HG03354 (cell line): Measurements from ENCODE around the gene CD247.
A peak's percentile ranks its signal among the peaks of the same experiment; 100 is the strongest.

Experiments used
- ATAC-seq: cut with Tn5 transposase; IDR thresholded peaks from one replicate; pipeline ENCODE4 v1.9.1; 2021; ENCODE audit warnings: mild to moderate bottlenecking; ENCODE audit not compliant: unreplicated experiment, poor library complexity, severe bottlenecking

The CD247 gene

DNA sequence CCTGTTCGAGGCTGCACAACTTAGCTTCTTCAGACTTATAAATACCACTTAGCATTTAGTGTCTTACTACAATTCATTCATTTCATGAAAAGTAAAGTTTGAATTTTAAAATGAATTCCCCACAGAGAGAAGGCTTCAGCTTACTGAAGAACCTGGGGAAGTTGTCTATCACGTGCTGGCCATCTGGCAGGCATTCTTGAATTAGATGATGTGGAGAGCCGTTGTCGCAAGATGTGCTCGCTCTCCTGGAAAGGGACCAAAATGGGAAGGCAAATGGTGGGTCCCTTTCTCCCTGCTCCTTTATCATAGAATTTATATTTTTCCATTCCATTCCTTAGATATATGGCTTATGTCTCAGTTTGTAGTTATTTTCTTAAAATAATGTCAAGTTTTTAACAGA is 90.5 kb downstream of the CD247 start:
- ATAC-seq = no peak

DNA sequence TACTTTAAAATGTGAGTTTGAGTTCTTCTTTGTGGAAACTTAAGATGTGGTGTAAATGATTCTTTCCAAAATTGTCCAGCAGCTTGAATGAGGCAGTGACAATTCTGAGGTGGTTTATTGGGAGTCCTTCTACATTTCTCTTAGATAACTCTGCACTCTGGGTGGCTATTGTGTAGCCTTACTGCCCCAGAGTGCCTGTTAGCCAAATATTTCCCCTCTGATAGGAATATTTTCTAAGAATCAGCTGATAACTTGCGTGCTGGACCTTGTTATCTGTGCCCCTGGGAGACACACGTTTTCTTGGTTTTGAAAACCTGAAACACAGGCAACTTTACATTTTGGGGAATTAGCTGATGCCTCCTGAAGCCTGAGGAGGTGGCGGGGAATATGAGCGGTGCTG is 91.6 kb downstream of the CD247 start:
- ATAC-seq = no peak

DNA sequence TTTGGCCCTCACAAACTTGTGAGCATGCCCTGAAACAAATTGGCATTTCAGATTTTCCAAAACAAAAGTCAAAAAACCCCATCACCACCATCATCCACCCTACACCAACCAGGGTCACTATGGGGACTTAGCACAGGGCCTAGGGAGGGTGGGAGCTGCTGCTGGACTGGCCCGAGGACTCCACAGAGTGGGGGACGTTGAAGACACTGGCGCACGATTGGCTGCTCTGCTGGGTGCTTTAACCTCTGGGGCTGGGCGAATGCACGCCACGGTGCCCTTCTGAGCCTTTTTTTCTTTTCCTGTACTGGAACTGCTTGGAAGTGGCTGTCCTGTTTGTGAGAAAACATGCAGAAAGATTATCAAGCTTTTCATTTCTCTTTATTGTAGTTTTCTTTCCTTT is 92.8 kb downstream of the CD247 start:
- no peak for ATAC-seq

DNA sequence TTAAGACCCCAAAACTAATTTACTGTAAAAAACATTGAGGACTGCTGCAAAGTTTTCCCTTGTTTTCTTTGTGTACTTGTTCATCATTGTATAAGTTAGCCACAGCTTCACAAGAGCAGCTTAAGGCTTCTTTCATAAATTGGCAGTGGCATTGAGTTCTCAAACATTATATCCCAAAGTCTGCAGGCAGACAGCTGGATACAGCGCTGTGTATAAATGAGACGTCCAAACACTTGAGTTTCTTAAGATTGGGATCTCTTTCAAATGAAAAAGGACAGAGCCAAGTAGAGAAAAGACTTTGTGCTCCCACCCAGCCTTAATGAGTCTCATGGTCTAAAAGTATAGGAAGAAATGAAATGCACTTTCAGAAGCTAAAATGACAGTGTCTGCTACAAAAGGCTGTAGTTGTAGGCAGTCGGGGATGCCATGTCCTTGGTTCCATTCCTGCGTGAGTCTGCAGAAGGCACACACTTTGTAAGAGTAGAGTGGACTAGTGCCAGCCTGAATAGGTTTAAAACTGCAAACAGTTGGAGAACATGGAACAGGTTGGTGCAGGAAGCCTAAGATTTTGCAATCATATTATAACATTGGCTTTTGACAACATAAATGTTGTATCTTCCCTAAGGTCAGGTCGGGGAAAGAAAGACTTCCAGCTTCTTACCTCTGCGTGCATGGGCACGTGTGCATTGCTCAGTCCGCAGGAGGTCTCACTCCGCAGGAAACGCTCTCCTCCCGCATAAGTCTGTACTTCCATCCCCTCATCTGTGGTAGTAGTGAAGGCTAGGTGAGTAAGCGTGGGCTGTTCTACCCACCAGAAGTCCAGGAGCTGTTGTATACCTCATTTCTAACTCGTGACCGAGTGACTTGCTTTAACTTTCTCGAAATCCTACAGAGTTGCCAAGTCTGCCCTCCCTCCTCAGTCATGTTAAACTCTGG is 94.4 kb downstream of the CD247 start:
- ATAC-seq = no peak

DNA sequence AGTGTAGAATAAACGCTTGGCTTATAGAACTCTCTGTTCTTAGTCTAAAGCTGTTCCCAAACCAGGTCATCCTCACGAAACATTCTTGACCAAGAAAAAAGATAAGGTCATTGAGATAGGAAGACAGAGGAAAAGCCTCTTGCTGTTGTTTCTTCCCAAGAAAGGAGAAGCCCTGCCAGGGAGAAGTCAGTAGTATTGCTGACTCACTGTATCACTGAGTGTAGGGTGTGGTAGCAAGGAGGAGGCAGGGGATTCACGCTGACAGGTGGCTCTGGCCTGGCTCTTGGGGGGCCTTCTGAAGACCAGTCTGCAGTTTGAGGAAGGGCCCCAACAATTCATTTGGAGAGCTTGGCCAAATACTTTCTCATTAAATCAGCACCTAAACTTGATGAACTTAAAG is 97.8 kb downstream of the CD247 start:
- ATAC-seq = no peak

DNA sequence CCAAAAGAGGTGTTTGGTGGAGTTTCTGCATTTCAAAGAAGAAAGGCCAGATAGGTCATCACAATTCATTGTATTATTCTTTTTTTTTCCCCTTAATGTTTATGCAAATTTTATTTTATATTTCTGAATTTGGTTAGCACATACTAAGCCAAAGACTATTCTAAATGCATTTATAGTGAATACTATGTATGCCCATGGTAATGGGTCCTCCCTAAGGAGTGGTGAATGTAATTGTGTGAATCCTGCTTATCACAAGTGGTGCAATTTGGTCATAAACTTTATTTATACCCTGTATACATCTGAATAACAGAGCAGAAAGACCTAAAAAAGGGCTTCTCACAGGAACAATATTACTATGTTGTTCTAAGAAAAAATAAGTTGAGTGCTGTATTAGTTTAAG is 99.1 kb downstream of the CD247 start:
- no peak for ATAC-seq

DNA sequence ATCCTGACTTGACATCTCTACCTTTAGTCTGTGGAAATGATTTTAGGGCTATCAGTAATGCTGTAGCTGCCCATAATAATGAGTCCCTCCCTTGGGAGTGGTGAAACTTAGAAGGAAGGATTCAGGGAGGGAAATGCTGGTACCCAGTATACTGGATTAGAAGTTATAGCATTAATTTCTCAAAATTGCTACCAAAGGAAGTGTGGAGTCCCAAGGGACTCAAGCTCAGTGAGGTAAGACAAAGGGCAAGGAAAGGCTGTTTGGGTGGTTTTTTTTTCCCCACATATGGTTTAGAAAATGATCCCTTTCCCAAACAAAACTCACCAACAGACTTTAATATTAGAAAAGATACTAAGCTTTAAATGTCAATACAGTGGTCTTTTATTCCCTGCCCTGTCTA is 99.9 kb downstream of the CD247 start:
- ATAC-seq = no peak

DNA sequence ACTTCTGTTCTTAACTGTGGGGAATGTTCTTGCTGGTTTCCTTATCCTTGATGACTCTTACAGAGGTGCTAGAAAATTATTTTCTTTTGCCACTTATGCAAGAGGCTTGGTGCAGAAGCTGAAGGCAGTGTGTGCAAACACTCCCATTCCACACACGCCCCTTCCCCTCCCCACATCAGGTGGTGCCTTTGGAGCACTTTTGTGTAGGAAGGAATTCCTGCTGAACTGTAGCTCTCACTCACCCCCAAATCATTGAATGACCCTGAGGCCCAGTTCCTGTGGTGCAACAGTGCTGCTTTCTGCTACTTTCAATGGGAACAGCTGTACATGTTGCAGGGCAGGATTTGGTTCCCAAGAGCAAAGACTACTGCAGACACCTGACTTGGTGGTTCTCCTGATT is 101.8 kb downstream of the CD247 start:
- ATAC-seq = no peak

DNA sequence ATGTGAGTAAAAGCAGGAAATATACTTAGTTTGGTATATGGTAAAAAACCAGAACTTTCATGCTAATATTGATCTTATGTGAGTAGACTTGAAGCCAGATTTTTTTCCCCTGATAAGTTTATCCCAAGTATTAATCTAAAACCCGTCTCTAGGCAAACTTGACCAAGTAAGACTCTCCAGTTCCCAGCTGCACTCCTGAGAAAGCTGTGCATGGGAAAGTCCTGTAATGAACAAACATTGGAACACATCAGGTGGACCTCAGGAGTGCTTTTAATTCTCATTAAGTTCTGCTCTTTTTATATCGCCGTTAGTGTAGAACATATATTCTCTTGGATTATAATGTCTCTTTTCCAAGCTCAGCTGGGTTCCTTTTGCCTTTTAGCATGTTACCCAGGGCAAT is 105.0 kb downstream of the CD247 start:
- ATAC-seq = no peak

DNA sequence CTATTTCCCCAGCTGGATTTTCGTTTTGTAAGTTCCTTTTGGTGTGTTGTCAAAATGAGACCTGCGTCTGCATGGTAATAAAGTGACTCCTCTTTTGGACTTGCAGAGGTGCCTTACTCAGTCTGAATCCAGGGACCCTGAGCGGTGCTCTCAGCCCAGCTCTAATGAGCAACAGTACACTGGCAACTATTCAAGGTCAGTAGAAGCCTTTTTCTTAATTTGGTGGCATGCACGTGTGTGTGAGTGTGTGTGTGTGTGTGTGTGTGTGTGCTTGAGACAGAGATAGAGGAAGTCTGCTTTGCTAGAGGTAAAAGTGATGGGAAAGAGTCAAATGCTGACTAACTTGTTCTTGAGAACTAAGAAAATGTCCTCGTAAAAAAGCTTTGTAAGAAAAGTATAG is 105.4 kb downstream of the CD247 start:
- no peak for ATAC-seq

DNA sequence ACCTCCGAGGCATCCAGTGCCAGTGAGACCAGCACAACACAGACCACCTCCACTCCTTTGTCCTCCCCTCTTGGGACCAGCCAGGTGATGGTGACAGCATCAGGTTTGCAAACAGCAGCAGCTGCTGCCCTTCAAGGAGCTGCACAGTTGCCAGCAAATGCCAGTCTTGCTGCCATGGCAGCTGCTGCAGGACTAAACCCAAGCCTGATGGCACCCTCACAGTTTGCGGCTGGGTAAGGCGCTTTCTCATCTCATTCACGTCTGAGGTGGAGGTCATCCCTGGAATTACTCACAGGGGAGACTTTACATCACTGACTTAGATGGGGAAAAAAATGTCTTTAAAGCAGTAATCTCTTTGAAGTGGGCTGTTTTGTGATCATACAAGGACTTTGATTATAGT is 106.3 kb downstream of the CD247 start:
- no peak for ATAC-seq

DNA sequence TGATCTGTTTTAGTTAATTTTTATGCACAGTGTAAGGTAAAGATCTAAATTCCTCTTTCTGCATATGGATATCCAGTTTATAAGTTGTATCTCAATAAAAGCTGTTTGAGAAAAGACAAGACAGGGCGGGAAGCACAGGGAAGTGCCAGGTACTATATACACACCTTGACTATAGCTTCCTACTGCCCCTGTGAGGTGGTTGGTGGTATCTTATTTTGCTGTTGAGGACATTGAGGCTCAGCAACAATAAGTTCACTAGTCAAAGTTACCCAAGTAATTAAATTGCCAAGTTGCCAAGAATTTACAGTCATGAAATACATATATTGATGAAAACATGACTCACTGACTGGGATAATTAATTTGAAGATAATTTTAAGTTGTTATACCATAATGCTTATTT is 109.1 kb downstream of the CD247 start:
- no peak for ATAC-seq

DNA sequence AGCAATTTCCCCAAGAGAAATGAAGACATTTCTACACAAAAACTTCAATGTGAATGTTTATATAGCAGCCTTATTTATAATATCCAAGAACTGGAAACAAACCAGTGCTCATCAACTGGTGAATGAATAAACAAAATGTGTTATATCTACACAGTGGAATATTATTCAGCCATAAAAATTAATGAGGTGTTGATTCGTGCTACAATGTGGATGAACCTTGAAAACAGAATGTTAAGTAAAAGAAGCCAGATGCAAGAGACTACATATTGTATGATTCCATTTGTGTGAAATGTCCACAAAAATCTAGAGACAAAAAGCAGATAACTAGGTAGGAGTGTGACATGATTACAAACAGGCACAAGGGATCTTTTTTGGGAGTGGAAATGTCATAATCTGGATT is 110.0 kb downstream of the CD247 start:
- no peak for ATAC-seq

DNA sequence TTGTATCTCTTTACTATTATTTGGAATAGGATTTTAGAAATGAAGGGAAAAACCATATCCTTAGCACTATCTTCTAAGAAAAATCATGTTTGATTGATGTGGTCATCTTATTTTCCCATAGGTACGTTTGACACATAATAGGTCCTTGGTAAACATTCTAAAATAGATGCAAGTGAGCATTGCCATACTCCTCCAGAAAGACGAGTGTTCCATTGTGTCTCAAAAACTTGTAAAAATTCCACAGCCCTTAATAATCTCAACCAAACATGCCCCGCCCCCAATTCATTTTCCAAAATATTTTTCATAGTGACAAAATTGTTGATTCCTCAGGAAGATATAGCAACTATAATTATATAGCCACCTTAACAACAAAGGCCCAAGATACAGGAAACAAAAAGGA is 113.4 kb downstream of the CD247 start:
- no peak for ATAC-seq

DNA sequence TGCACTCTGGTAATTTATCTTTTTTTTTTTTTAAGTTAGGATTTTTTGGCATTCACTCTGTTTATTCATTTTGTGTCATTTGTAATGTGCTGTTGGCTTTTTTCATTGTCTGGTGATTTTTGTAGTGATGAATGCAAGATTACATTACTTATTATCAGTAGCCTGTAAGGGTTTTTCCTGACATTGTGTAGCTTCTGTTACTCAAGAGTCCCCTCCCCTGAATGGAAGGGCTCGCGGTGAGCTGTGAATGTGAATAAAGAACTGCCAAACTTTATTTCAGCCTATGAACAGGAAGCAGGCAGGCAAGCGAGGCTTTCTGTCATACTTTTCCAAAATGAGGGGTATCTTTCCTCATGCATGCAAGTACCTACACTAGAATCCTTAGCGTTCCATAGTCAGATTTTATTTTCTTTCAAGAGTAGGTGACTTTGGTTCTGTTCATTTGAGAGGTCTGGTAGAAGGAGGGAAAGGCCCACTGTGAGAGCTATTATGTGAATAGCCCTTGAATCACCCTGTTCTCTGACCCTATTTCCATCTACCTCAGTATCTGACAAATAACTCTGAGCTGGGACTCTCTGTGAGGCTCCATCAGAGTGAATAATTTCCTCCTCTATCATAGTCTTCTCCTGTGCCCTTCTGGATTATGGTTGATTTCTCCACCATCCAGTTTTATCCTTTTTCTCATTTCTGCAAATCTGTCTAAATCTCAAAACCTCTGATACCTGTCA is 114.0 kb downstream of the CD247 start:
- no peak for ATAC-seq

DNA sequence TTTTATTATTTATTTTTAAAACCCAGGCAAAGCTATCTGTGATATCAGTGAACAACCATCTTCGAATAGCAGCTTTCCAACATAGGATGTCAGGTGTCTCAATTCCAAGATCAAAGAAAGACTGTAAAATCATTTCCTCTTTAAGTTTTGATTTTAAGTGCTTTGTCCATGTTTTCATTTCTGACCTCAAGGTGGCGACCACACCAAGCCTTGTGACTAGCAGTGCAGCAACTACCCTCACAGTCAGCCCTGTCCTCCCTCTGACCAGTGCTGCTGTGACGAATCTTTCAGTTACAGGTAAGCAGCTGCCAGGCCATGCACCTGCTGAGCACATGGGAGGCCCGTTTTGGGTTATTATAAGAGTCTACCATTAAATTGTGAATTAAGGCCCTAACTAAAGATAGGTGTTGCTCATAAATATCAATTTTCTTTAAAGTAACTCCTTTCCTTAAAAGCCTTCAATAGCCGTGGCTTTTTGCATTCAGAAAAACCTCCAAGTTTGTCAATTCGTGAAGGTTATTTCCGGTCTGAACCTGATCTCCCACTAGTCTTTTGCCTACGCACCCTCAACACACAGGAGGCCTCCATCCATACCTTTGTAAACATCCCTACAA is 117.0 kb downstream of the CD247 start:
- peak; percentile 63 for ATAC-seq

DNA sequence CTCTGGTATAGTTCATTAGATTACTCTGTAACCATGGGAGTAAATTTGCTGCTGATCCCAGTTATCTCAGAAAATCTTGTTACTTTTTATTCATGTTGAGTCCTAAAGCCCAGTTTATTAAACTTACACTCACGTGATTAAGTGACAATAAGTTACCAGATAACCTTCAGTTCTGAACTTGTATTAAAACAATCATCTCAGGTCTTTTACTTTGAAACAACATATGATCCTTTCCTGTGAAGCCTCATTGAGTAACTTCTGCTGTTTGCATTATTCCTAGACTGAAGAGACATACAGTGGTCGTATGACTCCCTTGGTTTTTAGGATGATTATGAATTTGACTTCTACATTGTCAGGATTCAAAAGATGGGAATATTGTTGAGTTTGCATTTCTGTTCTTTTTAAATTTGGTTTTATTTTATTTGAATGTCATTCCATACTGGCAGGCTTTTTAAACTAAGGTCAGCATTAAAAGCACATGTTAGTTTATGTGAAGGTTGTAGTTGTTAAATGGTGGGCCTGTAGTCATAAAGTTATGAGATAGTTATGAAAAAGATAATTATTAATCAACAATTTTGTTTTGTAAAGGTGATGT is 117.9 kb downstream of the CD247 start:
- no peak for ATAC-seq

DNA sequence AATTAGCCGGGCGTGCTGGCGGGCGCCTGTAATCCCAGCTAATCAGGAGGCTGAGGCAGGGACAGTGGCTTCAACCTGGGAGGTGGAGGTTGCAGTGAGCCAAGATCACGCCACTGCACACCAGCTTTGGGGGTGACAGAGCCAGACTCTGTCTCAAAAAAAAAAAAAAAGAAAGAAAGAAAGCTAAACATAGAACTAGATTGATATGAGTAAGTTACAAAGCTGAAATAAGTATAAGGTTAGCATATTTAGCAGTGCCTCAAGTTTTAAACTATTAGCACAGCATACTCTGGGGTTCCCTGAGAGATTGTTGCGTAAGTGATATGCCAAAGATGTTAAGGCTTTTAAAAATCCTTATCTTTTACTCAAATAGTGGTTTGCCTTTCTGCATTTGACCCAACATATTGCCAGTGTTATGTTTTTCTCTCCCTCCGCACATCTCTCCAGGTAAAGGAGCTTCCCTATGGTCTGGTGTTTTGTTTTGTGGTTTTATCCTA is 126.1 kb downstream of the CD247 start:
- no peak for ATAC-seq

DNA sequence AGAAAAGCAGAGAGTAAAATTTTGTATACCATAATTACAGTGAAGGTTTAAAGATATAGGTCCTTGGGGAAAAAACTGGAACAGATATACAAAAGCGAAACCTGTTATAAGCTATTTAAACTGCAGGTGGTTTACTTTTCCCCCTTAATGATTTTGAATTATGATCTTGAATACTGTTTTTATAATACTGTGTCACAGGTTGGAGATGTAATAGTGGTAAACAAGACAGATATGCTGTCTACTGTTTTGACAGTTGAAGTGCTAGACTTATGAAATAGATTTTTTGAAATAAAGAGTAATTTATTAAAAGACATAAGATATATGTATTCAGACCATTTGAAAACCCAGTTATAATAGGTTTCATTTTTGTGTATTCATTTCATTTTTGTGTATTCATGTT is 129.4 kb downstream of the CD247 start:
- ATAC-seq = no peak

DNA sequence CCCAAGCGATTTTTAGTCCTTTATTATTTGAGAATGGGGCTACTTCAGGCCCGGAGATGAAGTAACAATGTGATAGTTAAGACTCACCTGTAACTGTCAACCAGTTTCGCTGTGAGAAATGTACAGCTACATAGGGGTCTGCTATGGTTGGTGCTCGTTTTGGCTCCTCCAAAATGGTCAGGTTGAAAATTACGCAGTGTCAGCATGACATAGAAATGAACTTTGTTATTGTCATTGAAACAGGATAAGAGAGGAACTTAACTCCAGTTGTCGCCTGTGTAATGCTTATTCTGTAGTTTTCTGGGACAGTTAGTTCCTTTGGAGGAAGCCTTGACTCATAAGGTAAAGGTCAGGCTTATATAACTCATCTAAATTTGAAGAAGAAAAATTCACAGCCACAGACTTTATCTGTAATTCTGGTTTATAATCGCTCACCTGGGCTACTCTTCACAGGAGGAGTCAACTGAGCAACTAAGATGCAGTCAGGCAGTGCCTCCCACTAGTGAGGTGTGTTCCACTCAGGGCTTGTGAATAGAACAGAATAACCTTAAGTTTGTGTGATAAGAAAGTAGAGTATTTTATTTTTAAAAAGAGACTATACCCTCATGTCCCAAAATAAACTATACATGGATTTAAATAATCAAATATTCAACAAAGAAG is 130.9 kb downstream of the CD247 start:
- ATAC-seq = no peak
